H1 (cell line): ENCODE data around the gene CCDC141. TPM values are rescaled to one million over a fixed set of nuclear protein-coding genes. Genes with fewer than 3 reads are reported as not detected.

Source experiments
- CTCF ChIA-PET: fragments of 300-600 bp; sonication (Branson Sonifier 250); formaldehyde crosslinking; loops from one replicate; lab custom pipeline; 2021; ENCODE audit not compliant: partially characterized antibody; lab: Charles Lee
- POLR2A ChIA-PET: fragments of 300-600 bp; sonication (Branson Sonifier 250); formaldehyde crosslinking; loops from one replicate; lab custom pipeline; 2021; ENCODE audit warnings: inconsistent platforms; ENCODE audit not compliant: partially characterized antibody; lab: Charles Lee
- DNase-seq, 2 experiments: peaks; one replicate each; pipeline versions ENCODE4 v3.0.0 to v3.0.0-alpha.2; 2010 to 2022; ENCODE audit warnings: low spot score in 2 of 2, low read depth in 1 of 2, mixed read lengths in 1 of 2
- FAIRE-seq: peaks from 2 replicates; lab custom pipeline; 2011; peaks lifted over from hg19 to GRCh38; lab: Jason Lieb, UNC
- H2AFZ ChIP-seq: 2 replicates; pipeline ENCODE4 v1.8.1; 2012; ENCODE audit warnings: low read length, inconsistent platforms
- H2AK5ac ChIP-seq: 2 replicates; pipeline ENCODE4 v1.6.1; 2013; ENCODE audit warnings: low read depth, low read length
- H2BK120ac ChIP-seq: replicated peaks from 2 replicates; pipeline ENCODE3; 2013; ENCODE audit warnings: low read depth, low read length, inconsistent platforms
- H2BK12ac ChIP-seq: 2 replicates; pipeline ENCODE4 v1.6.1; 2013; ENCODE audit warnings: low read depth, low read length
- H2BK15ac ChIP-seq: 2 replicates; pipeline ENCODE4 v1.6.1; 2013; ENCODE audit warnings: low read length
- H2BK20ac ChIP-seq: 2 replicates; pipeline ENCODE4 v1.6.1; 2013; ENCODE audit warnings: low read length
- H2BK5ac ChIP-seq: 2 replicates; pipeline ENCODE4 v1.6.1; 2013; ENCODE audit warnings: low read depth, low read length
- H3K14ac ChIP-seq: 2 replicates; pipeline ENCODE4 v1.6.1; 2013; ENCODE audit warnings: inconsistent platforms; ENCODE audit not compliant: insufficient read length
- H3K18ac ChIP-seq: 2 replicates; pipeline ENCODE4 v1.6.1; 2013; ENCODE audit warnings: low read length; ENCODE audit errors: extremely low read depth
- H3K23ac ChIP-seq: 2 replicates; pipeline ENCODE4 v1.6.1; 2013; ENCODE audit warnings: inconsistent platforms; ENCODE audit not compliant: insufficient read length
- H3K23me2 ChIP-seq: 2 replicates; pipeline ENCODE4 v1.6.1; 2013; ENCODE audit warnings: low read depth, low read length
- H3K27ac ChIP-seq: 2 replicates; pipeline ENCODE4 v1.6.1; 2011; ENCODE audit warnings: low read depth, low read length, inconsistent platforms
- H3K27me3 ChIP-seq, 4 experiments: replicated peaks in 1 of 4; 1 replicate in 1 of 4; 2 replicates in 3 of 4; pipeline versions ENCODE4 v1.6.1 to v1.8.1; 2011 to 2013; ENCODE audit warnings: low read length in 3 of 4, mild to moderate bottlenecking in 3 of 4, inconsistent platforms in 2 of 4, mixed read lengths in 2 of 4, moderate library complexity in 1 of 4; ENCODE audit not compliant: control insufficient read depth in 3 of 4, insufficient read depth in 3 of 4; ENCODE audit errors: extremely low read depth in 1 of 4
- H3K36me3 ChIP-seq, 4 experiments: 2 replicates each; pipeline versions ENCODE4 v1.6.1 to v1.8.1; 2011 to 2013; ENCODE audit warnings: mild to moderate bottlenecking in 4 of 4, low read length in 3 of 4, moderate library complexity in 2 of 4, control low read depth in 1 of 4, inconsistent platforms in 1 of 4; ENCODE audit not compliant: insufficient read depth in 4 of 4, control insufficient read depth in 2 of 4
- H3K4ac ChIP-seq: replicated peaks from 2 replicates; pipeline ENCODE3; 2013; ENCODE audit warnings: low read length, low read depth, mixed read lengths, inconsistent platforms; ENCODE audit not compliant: insufficient read length
- H3K4me1 ChIP-seq, 4 experiments: replicated peaks in 1 of 4; 1 replicate in 1 of 4; 2 replicates in 3 of 4; pipeline versions ENCODE4 v1.6.1 to v1.8.1; 2011 to 2013; ENCODE audit warnings: low read length in 3 of 4, inconsistent platforms in 2 of 4, mixed read lengths in 1 of 4; ENCODE audit not compliant: insufficient read depth in 4 of 4, control insufficient read depth in 3 of 4
- H3K4me2 ChIP-seq, 2 experiments: 2 replicates each; pipeline versions ENCODE4 v1.6.1 to v1.8.1; 2011 to 2013; ENCODE audit warnings: low read depth in 2 of 2, low read length in 2 of 2, control low read depth in 1 of 2, inconsistent platforms in 1 of 2, mild to moderate bottlenecking in 1 of 2; ENCODE audit not compliant: insufficient read depth in 1 of 2
- H3K4me3 ChIP-seq, 4 experiments: fragments of 200-600, 300-600 bp in 1 of 4; sonication (generic), shearing (Covaris generic), sonication (Bioruptor Twin) in 1 of 4; 2 replicates each; pipeline versions ENCODE4 v1.5.1 to v1.8.1; 2011 to 2016; ENCODE audit warnings: low read length in 4 of 4, low read depth in 3 of 4, control low read depth in 2 of 4, inconsistent platforms in 2 of 4, mild to moderate bottlenecking in 2 of 4, mixed read lengths in 1 of 4, moderate library complexity in 1 of 4; ENCODE audit not compliant: insufficient read depth in 2 of 4; ENCODE audit errors: extremely low read depth in 1 of 4
- H3K56ac ChIP-seq: replicated peaks from 2 replicates; pipeline ENCODE3; 2013; ENCODE audit warnings: low read depth, mild to moderate bottlenecking, mixed read lengths, low read length, inconsistent platforms; ENCODE audit not compliant: insufficient read length
- H3K79me1 ChIP-seq: 2 replicates; pipeline ENCODE4 v1.6.1; 2013; ENCODE audit warnings: low read depth, low read length, control low read depth
- H3K79me2 ChIP-seq, 2 experiments: 2 replicates each; pipeline versions ENCODE4 v1.6.1 to v1.8.1; 2012 to 2013; ENCODE audit warnings: low read length in 2 of 2, mild to moderate bottlenecking in 2 of 2, inconsistent platforms in 1 of 2; ENCODE audit not compliant: insufficient read depth in 2 of 2, control insufficient read depth in 1 of 2
- H3K9ac ChIP-seq, 4 experiments: replicated peaks in 1 of 4; 1 replicate in 1 of 4; 2 replicates in 3 of 4; pipeline versions ENCODE4 v1.6.1 to v1.8.1; 2011 to 2013; ENCODE audit warnings: low read depth in 3 of 4, low read length in 3 of 4, control low read depth in 2 of 4, mild to moderate bottlenecking in 2 of 4, moderate library complexity in 2 of 4, inconsistent platforms in 1 of 4; ENCODE audit errors: extremely low read depth in 1 of 4
- H3K9me3 ChIP-seq, 2 experiments: 2 replicates each; pipeline versions ENCODE4 v1.6.1 to v1.8.1; 2012 to 2013; ENCODE audit warnings: mild to moderate bottlenecking in 2 of 2, moderate library complexity in 2 of 2, control low read depth in 1 of 2, inconsistent platforms in 1 of 2, low read depth in 1 of 2, low read length in 1 of 2, mixed read lengths in 1 of 2; ENCODE audit not compliant: insufficient read depth in 2 of 2
- H4K20me1 ChIP-seq, 2 experiments: replicated peaks in 1 of 2; 2 replicates each; pipeline versions ENCODE3 to v1.8.1; 2011 to 2013; ENCODE audit warnings: inconsistent platforms in 2 of 2, low read length in 2 of 2, mild to moderate bottlenecking in 1 of 2; ENCODE audit not compliant: insufficient read depth in 2 of 2, control insufficient read depth in 1 of 2
- H4K5ac ChIP-seq: 2 replicates; pipeline ENCODE4 v1.6.1; 2013; ENCODE audit warnings: low read length, low read depth, mixed read lengths, inconsistent platforms; ENCODE audit not compliant: insufficient read length
- H4K8ac ChIP-seq: 2 replicates; pipeline ENCODE4 v1.8.0; 2013; ENCODE audit warnings: mild to moderate bottlenecking, moderate library complexity, low read length, inconsistent platforms; ENCODE audit not compliant: insufficient read depth; ENCODE audit errors: extremely low read depth
- H4K91ac ChIP-seq: replicated peaks from 2 replicates; pipeline ENCODE3; 2013; ENCODE audit warnings: low read length, mixed read lengths, inconsistent platforms; ENCODE audit not compliant: insufficient read length
- CHD2 ChIP-seq: IDR thresholded peaks from 2 replicates; pipeline ENCODE4 v1.6.1; 2012; ENCODE audit warnings: low read length, improper control_type of control experiment
- JUN ChIP-seq: IDR thresholded peaks from 2 replicates; pipeline ENCODE4 v1.6.1; 2011; ENCODE audit warnings: low read depth, mild to moderate bottlenecking, improper control_type of control experiment, low read length
- KDM1A ChIP-seq: fragments of 200-600, 300-600 bp; sonication (generic); IDR thresholded peaks from 2 replicates; pipeline ENCODE4 v1.7.1; 2016; ENCODE audit warnings: mild to moderate bottlenecking, low read length, borderline replicate concordance
- NANOG ChIP-seq: IDR thresholded peaks from 2 replicates; pipeline ENCODE4 v1.6.1; 2011; ENCODE audit warnings: low read length, low read depth, mild to moderate bottlenecking, inconsistent platforms; ENCODE audit not compliant: insufficient read depth, poor library complexity, severe bottlenecking
- TAF7 ChIP-seq: optimal IDR thresholded peaks from 2 replicates; pipeline ENCODE3; 2011; ENCODE audit warnings: low read depth, mild to moderate bottlenecking, inconsistent platforms, low read length, moderate library complexity, borderline replicate concordance
- TBP ChIP-seq: IDR thresholded peaks from 2 replicates; pipeline ENCODE4 v1.6.1; 2011; ENCODE audit warnings: low read depth, low read length, improper control_type of control experiment
- ZNF274 ChIP-seq: IDR thresholded peaks from 2 replicates; pipeline ENCODE4 v1.7.0; 2012; ENCODE audit warnings: low read length, borderline replicate concordance; ENCODE audit errors: extremely low read depth
- WGBS, 2 experiments: shearing (Covaris generic) in 1 of 2; methylation state at CpG; one replicate each; pipeline versions ENCODE4 v1.1.6 to v1.1.7; 2013 to 2015; ENCODE audit warnings: low lambda C conversion rate in 2 of 2, mixed read lengths in 2 of 2, inconsistent platforms in 1 of 2, low coverage in 1 of 2, missing lambda C conversion rate in 1 of 2; ENCODE audit not compliant: insufficient replicate concordance in 2 of 2, insufficient coverage in 1 of 2, insufficient read length in 1 of 2; ENCODE audit errors: extremely low coverage in 1 of 2, missing lambda C conversion rate in 1 of 2; 5-methylcytosine and 5-hydroxymethylcytosine counted together
- polyA plus RNA-seq, 7 experiments: library from polyadenylated mRNA; depleted of rRNA in 3 of 7; stranded (reverse) in 5 of 7; unstranded in 2 of 7; fragments of >200 nt in 5 of 7; fragments of 200-250 nt in 2 of 7; gene quantifications; 1 replicate in 5 of 7; 2 replicates in 1 of 7; 4 replicates in 1 of 7; pipeline versions ENCODE4 v1.2.1 to v1.2.3, GENCODE V29; 2011 to 2013; ENCODE audit warnings: missing spikeins in 2 of 7, mixed read lengths in 2 of 7
- total RNA-seq: library from RNA; stranded (reverse); fragmentation: NEBNext Ultra II Directional; extraction: Animal tissue kit (Norgen Biotek cat#: 25700); gene quantifications from 2 replicates; pipeline ENCODE4 v1.2.1, GENCODE V29; 2021
- TF ChIP-seq, protein P1 (sequence below): IDR thresholded peaks from 2 replicates; pipeline ENCODE4 v1.6.1; 2012; ENCODE audit warnings: inconsistent platforms
- TF ChIP-seq, protein P2 (sequence below), 3 experiments: IDR thresholded peaks; 1 replicate in 2 of 3; 2 replicates in 1 of 3; pipeline versions ENCODE4 v1.5.1 to v1.6.1; 2011; ENCODE audit warnings: low read length in 3 of 3, mild to moderate bottlenecking in 3 of 3, inconsistent platforms in 2 of 3, low read depth in 1 of 3, moderate library complexity in 1 of 3; ENCODE audit not compliant: insufficient read depth in 1 of 3; ENCODE audit errors: control extremely low read depth in 1 of 3

Gene CCDC141
- total and polyA plus RNA-seq, 2 of the 8 experiments (the other 6 are each of a cell fraction or from before 2014, with no cell fraction given) = 0.56 to 21.6 TPM

DNA sequence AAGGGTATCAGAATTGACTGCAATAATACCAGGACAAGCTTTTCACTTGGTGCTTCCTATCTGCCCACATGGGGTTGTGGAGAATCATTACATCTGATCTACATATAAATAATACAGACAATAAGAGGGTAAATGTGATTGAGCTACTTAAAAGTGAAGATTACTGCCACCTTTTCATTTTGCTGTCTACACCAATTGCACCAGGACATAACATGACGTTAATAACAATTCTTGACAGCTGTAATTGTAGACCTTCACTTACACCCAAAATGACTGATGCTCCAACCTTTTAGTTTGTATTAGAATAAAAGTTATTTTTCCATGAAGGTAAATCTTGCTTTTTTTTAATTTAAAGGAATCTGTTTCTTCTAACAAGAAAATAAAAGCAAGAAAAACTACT, 206.2 kb downstream of the CCDC141 start:
- H3K27ac ChIP-seq = no peak overlapping the region
- H4K5ac ChIP-seq = no peak overlapping the region
- CTCF ChIA-PET = no interaction called here
- 93% methylated on average over 1 of the region's 1 CpG; no CpG with 5 or more reads in 1 of the 2 experiments for WGBS, 2 experiments
- FAIRE-seq (no peak), DNase-seq (no peak)
- no peaks in the 10 kb centered on the region for H3K27me3 ChIP-seq
- no peaks in the 10 kb centered on the region for H4K20me1 ChIP-seq
- no peak overlapping the region for H2BK15ac ChIP-seq
- H3K4me1 ChIP-seq = peaks cover 0 to 13% (median 6%) of the 10 kb centered on the region in 4 experiments; a peak in 3 of 7 replicates
- no peaks in the 10 kb centered on the region for H3K79me2 ChIP-seq
- no peak overlapping the region for H2BK5ac ChIP-seq
- no peak overlapping the region for H3K14ac ChIP-seq
- no peak overlapping the region for H2AFZ ChIP-seq
- no peak overlapping the region for H2BK12ac ChIP-seq
- no peak overlapping the region for H3K23ac ChIP-seq
- H3K23me2 ChIP-seq = no peaks in the 10 kb centered on the region
- H3K9ac ChIP-seq = no peak overlapping the region
- no peak overlapping the region for H3K4me3 ChIP-seq
- no peaks in the 10 kb centered on the region for H3K79me1 ChIP-seq
- no peak overlapping the region for H2BK120ac ChIP-seq
- H3K4ac ChIP-seq = no peak overlapping the region
- H3K9me3 ChIP-seq = peaks cover 0 to 3% of the 10 kb centered on the region in 2 experiments; a peak in 1 of 4 replicates
- no peak overlapping the region for H3K18ac ChIP-seq
- POLR2A ChIA-PET = no interaction called here
- no peak overlapping the region for H4K8ac ChIP-seq
- H4K91ac ChIP-seq = no peak overlapping the region
- H2BK20ac ChIP-seq = no peak overlapping the region
- H3K56ac ChIP-seq = no peak overlapping the region
- no peaks in the 10 kb centered on the region; a peak in 1 of 8 replicates for H3K36me3 ChIP-seq
- H3K4me2 ChIP-seq = no peak overlapping the region
- H2AK5ac ChIP-seq = no peak overlapping the region
- TF ChIP-seq KDM1A = no peak
- TF ChIP-seq ZNF274 = no peak
- TF ChIP-seq NANOG = no peak
- no peak for TF ChIP-seq CHD2
- TF ChIP-seq JUN = no peak
- no peak for TF ChIP-seq TAF7
- TF ChIP-seq, protein P1, sequence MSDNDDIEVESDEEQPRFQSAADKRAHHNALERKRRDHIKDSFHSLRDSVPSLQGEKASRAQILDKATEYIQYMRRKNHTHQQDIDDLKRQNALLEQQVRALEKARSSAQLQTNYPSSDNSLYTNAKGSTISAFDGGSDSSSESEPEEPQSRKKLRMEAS = no peak
- TF ChIP-seq TBP = no peak
- TF ChIP-seq, protein P2, sequence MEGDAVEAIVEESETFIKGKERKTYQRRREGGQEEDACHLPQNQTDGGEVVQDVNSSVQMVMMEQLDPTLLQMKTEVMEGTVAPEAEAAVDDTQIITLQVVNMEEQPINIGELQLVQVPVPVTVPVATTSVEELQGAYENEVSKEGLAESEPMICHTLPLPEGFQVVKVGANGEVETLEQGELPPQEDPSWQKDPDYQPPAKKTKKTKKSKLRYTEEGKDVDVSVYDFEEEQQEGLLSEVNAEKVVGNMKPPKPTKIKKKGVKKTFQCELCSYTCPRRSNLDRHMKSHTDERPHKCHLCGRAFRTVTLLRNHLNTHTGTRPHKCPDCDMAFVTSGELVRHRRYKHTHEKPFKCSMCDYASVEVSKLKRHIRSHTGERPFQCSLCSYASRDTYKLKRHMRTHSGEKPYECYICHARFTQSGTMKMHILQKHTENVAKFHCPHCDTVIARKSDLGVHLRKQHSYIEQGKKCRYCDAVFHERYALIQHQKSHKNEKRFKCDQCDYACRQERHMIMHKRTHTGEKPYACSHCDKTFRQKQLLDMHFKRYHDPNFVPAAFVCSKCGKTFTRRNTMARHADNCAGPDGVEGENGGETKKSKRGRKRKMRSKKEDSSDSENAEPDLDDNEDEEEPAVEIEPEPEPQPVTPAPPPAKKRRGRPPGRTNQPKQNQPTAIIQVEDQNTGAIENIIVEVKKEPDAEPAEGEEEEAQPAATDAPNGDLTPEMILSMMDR (IDR thresholded peaks at IDR 0.05; ENCODE audit: control extremely low read depth in 1 of 3, insufficient read depth in 1 of 3, low read depth in 1 of 3, low read length in 3 of 3) = no peak
